GM21360 (cell line): ENCODE results near the gene TMEM247.
"Not testable (repeated sequence)": the region's sequence is repeated elsewhere in the genome, so short reads cannot be mapped to it uniquely, and the experiment has no call there.

Experiments
- ATAC-seq: cut with Tn5 transposase; IDR thresholded peaks from one replicate; pipeline ENCODE4 v1.9.1; 2021; ENCODE audit warnings: mild to moderate bottlenecking, moderate library complexity; ENCODE audit not compliant: unreplicated experiment

The TMEM247 gene

GRCh38 chr2:46508759-46509158 is 29.4 kb downstream of the TMEM247 start:
- no peak for ATAC-seq

- no peak for ATAC-seq
These were observed 30.4 kb downstream of the TMEM247 start for GRCh38 chr2:46509804-46510203.

- ATAC-seq: no peak
These were observed 31.3 kb downstream of the TMEM247 start for GRCh38 chr2:46510598-46511177.

- no peak for ATAC-seq
These were observed 32.8 kb downstream of the TMEM247 start for GRCh38 chr2:46512185-46512584.

- no peak for ATAC-seq
These were observed 35.4 kb downstream of the TMEM247 start for GRCh38 chr2:46514738-46515137.

- no peak for ATAC-seq
These were observed 38.1 kb downstream of the TMEM247 start for GRCh38 chr2:46517485-46517884.

DNA sequence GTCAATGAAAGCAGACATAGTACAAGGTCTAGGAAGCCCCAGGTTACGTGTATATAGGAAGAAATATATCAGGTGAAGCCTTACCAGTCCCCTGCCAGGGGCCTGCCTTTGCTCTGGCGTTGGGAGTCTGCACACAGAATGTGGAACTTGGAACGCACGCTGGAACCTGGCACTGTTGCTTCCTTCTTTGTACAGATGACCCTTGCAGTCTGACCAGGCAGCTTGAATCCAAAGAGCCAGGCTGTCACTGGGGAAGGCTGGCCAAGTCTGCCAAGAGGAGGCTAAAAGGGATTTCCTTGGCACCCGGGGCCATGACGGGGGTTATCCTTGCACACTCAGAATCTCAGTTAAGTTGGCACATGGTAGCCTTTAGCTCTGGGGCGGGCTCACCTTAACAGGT is 39.5 kb downstream of the TMEM247 start:
- no peak for ATAC-seq

DNA sequence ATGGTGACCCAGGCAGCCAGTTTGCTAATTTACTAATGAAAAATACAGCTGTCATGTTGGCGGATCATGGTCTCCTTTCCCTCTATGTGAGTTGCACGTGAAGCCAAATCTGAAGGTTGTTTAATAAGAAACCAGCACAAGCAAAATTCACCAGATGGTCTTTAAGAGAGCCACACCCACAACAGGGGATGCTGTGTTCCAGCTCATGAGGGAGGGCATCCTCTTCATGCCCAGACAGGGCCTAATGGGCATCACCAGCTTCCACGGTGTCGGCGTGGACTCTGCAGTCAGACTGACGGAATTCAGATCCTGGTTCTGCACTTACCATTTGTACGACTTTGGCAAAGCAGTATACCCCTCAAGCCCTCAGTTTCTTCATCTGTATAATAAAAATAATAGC is 39.9 kb downstream of the TMEM247 start:
- ATAC-seq: no peak

GRCh38 chr2:46520130-46520711 is 40.9 kb downstream of the TMEM247 start:
- ATAC-seq: no peak

GRCh38 chr2:46521215-46521683 is 41.9 kb downstream of the TMEM247 start:
- ATAC-seq: no peak

GRCh38 chr2:46522385-46522784 is 43.0 kb downstream of the TMEM247 start:
- not testable (repeated sequence) for ATAC-seq

DNA sequence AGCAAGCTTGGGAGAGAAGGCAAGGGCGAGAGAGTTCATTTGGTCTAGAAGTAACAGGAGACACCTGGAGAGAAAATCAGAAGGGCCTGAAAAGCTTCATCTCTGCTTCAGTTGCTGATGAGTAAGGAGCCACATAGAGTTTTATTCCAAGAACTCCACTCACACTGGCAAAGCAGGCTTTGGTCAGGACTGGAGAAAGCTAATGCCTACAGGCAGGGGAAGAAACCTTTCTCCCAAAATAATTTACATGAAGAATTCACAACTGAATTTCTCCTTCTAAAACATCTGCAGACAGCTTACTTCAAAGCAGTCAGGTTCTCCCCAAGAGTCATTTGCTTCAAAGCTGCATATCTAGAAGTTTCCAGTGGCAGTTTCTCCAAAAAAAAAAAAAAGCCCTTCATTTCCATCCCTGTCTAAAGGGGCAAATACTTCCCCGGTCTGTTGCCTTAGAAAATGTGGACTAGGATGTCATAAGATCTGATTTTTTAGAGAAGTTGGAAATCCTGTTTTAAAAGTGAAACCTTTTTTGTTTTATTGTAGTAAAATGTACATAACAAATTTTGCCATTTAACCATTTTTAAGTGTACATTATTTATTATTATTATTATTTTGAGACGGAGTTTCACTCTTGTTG is 46.3 kb downstream of the TMEM247 start:
- ATAC-seq: no peak

GRCh38 chr2:46528880-46529279 is 49.5 kb downstream of the TMEM247 start:
- ATAC-seq: no peak

DNA sequence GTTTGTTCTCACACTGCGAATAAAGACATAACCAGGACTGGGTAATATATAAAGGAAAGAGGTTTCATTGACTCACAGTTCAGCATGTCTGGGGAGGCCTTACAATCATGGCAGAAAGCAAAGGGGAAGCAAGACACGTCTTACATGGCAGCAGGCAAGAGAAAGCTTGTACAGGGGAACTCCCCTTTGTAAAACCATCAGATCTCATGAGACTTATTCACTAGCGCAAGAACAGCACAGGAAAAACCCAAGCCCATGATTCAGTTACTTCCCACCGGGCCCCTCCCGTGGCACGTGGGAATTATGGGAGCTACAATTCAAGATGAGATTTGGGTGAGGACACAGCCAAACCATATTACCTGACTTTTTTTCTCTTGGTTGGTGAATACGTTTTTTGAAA is 51.3 kb downstream of the TMEM247 start:
- no peak for ATAC-seq

- no peak for ATAC-seq
These were observed 52.5 kb downstream of the TMEM247 start for GRCh38 chr2:46531863-46532262.
